GM19328 (cell line): ENCODE results near the gene SDHD.

Experiments
- ATAC-seq: cut with Tn5 transposase; IDR thresholded peaks from one replicate; pipeline ENCODE4 v1.9.1; 2021; ENCODE audit warnings: mild to moderate bottlenecking, moderate library complexity; ENCODE audit not compliant: unreplicated experiment

Gene SDHD

DNA sequence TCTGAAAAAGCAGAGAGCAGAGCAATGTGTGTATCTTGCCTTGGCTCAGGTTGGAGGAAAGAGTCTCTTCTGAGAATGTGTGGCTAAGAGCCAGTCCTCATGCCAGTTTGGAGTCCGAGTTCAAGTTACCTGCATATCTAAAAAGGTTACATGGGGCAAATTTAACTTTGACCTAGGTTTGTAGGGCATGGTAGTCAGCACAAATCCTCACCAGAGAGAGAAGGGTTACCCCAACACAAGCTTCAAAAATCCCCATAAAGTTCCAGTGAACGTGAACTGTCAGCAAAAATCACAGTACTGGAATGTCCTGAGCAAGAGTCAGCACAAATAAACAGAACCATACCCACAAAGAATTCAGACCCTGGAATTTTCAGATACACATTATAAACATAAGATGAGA is 13.8 kb downstream of the SDHD start:
- no peak for ATAC-seq

DNA sequence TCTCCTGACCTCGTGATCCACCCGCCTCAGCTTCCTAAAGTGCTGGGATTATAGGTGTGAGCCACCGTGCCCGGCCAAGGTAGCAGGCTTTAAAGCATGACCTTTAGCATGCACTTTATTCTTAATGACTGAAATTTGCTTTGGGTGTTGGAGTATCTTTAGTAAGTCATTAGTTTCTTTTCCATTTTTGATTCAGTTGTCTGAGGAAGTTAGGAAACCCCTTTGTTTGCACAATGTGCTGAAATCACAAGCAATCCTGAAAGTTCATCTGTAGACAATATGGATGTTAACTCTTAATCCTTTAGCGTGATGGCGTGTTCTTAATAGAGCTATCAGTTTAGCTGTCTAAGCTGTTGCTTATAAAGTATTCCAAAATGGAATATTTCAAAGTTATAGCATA is 16.8 kb downstream of the SDHD start:
- no peak for ATAC-seq

- ATAC-seq: no peak
These were observed 19.4 kb downstream of the SDHD start for GRCh38 chr11:112106070-112106469.

GRCh38 chr11:112113539-112114457 is 27.1 kb downstream of the SDHD start:
- ATAC-seq: no peak

DNA sequence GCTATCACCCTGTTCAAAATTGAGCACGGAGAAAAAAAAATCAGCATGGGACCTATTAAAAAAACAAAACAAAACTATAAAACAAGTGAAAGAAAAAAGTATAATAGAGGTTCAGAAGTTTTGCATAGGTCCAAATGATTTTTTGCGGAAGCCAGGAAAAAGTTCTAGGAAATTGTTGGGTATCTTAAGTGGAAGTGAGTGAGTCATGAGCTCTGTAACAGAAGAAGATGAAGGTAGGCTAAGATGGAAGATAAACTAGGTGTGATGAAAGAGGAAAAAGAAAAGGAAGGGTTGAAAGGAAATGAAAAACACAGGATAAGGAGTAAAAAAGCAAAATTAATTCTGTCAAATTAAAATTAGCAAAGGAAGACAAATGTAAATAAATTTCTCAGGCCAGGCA is 27.8 kb downstream of the SDHD start:
- no peak for ATAC-seq

- ATAC-seq: no peak
These were observed 28.7 kb downstream of the SDHD start for GRCh38 chr11:112115386-112115785.

- ATAC-seq: no peak
These were observed 31.5 kb downstream of the SDHD start for GRCh38 chr11:112118176-112118575.

GRCh38 chr11:112121981-112122615 is 35.4 kb downstream of the SDHD start:
- no peak for ATAC-seq

- no peak for ATAC-seq
These were observed 36.5 kb downstream of the SDHD start for GRCh38 chr11:112123129-112123528.

- no peak for ATAC-seq
These were observed 40.4 kb downstream of the SDHD start for GRCh38 chr11:112127056-112127455.

DNA sequence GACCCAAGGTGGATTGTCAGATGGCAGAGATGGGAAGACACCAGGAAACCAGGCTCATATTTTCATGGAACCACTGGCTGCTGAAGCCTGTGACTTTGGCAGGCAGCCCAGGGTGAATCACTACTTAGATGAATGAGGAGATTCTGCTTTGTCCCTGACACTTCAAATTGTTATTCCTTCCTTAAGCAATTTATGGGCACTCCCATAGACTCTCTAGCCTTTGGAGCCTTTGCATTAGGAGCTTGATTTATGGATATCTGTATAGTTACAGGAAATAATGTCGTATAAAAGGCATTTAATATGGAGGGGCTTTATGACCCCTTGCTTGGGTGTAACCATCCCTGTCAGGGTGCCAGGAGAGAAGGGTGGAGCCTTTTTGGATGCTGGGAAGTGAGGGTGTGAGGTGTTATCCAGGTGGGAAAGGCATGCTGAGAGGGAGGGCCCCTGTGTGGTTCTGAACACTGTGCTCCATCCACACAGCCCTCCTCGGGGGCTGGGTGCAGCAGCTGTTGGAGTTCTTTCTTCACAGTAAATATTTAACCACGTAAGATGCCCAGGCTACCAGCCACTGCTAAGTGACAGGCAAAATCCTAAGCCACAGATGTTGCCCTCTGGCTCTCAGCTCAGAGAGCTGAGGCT is 41.9 kb downstream of the SDHD start:
- ATAC-seq: no peak

DNA sequence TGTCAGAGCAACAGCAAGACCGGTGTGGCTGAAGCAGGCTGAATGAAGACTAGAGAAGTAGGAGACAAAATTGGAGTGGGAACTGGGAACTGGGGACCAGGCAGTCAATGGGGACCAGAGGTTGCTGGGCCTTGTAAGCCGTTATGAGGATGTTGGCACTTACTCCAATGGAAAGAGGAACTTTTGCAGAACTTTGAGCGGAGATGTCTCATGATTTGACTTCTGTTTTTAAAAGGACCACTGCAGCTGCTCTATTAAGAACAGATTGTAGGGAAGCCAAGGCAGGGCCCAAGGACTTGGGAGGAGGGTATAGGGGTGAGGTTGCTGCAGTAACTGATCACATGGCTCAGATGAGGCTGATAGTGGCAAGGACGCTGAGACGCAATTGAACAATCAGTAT is 43.0 kb downstream of the SDHD start:
- ATAC-seq: no peak

- no peak for ATAC-seq
These were observed 46.1 kb downstream of the SDHD start for GRCh38 chr11:112132737-112133136.

DNA sequence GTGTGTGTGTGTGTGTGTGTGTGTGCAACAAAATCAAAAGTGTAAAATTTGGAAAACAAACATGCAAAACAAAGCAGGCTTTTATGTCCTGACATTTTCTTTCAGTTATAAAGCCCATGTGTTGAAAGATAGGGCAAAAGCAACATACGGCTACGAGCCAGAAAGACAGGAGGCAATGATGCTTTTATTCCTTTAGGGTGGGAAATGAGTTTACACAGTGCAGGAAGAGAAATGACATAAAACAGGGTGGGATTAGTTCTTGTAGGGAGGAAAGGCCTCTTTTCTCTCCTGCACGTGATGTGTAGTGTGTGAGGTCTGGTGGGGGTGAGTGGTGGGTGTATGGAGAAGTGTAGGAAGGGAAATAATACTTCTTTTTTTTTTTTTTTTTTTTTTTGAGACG is 47.8 kb downstream of the SDHD start:
- ATAC-seq: no peak

DNA sequence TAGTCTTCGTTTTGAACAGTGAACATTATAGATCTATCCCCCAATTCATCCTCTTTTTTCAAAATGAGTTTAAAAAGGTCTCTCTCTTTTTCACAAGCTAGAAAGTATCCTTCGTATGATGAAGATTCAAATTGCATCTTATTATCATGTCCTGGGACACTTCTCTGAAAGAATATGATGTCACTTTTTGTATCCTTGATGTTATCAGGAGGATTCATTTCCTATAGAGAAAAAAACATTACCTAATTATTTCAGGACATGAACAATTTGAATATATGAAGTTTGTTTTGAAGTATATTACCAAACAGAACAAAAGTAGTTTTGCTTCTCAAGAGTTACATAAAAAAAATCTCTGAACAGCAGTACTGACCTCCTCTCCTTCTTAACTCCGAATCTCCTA is 56.9 kb downstream of the SDHD start:
- ATAC-seq: no peak
